ENCODE results near the gene NRIP2.

The NRIP2 gene

DNA sequence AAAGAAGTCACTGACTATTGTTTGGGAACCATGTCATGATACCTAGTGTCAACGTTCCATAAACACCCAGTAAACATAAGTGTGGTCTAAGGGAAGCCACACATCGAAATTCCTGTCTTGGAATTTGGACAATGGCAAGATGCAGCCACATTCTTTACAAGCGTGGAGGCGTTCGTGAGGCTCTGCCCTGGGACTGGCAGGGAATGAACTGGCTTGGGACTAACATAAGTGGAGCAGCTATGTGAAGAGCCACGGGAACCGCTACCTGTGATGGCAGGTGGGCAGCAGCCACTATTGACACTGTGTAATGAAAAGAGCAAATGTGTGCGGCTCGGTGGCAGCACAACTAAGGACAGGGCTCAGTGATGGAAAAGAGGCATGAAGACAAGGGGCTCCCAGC lies 10.0 kb upstream of the NRIP2 start:
- no peak for FAIRE-seq

DNA sequence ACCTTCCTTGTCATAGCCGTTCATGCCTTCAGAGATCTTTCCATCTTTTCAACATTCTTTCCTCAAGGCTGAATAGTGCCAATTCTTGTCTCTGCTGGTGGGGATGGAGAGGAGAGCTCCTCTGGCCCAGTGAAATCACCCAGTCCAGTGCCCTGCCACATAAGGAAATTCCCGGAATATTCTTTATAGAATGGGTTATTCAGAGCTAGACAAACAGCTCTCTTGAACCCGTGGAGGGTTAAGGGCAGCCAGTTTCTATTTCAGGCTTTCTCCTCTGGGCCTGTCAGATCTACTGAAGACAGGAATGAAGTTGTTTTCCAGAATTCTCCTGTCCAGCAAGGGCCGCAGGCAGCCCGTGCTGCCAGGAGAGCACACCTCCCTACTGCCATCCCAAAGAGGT lies 8.1 kb upstream of the NRIP2 start:
- no peak for FAIRE-seq

DNA sequence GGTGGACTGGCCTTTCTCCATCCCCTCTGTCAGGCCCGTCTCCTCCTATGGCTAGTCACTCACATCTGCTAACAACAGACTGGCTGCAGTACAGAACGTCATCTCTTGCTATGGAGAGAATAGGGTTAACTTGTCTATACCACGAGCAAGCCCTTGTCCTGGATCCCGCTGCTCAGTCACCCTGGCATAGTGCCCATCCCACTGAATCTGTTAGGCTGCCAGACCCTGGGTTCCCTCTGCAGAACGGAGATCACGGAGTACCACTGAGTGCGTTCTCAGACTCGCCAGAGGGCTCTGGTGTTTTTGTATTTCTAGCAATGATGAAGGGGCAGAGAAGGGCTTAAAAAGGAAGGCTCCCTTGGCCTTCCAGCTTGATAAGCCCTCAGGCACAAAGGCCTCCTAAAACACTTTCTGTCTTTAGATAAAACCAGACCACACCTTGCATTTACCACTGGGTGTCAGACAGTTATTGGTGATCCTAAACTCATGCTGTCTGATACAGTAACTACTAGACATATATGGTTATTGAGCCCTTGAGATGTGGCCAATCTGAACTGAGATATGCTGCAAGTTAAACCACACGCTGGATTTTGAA lies 6.3 kb upstream of the NRIP2 start:
- no peak for FAIRE-seq

DNA sequence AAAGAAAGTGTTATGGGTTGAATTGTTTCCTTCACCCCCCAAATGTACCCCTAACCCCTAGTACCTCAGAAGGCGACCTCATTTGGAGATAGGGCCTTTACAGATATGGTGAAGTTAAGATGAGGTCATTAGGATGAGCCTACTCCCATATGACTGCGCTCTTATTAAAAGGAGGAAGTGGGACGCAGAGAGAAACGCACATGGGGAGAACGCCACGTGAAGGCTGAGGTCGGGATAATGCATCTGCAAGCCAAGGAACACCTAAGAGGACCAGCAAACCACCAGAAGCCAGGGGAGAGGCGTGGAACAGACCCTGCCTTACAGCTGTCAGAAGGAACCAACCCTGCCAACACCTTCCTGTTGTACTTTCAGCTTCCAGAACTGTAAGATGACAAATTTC lies 1.7 kb upstream of the NRIP2 start:
- FAIRE-seq: no peak

DNA sequence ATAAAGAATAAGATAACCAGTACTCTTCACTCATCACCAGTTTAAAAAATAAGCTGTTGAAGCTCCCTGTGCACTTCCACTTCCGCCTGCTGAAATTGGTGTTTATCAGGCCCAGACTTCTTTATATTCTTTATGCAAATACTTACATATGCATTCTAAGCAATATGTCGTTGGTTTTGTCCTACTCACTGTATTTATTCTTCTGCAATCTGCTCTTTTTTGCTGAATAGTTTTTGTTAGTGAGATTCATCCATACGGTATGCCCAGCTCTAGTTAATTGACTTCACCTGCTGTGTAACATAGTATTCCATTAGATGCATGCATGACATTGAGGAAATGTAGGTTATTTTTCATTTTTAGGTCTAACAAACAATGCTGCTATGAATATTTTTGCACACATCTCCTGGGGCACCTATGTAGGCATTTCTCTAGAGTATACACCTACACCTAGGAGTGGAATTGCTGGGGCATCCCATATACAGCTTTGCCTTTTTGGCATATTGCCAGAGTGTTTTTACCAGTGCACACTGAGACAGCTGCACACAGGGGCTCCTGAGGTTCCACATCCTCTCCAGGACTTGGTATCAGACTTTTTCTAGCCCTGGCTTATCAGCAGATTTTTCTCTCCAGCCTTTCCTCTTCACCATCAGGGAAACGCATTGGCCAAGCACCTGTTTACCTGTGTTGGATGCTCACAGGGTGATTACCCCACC lies 1.0 kb upstream of the NRIP2 start:
- no peak for FAIRE-seq

DNA sequence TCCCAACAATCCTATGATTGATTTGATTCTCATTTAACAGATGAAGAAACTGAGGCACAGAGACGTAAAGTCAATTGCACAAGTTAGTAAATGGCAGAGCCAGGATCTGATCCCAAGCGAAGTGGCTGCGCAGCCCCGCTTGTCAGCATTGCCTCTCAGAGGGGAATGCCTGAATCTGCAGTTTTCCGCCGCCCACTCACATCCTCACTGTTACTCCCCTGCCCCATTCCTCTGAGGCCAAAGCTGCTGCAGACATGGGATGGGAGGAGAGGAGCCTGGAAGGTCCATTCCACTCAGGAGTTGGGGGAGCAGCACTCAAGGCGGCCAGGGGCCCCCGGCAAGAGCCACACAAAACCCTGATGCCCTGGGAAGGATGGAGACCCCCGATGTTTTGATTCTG lies 1.0 kb downstream of the NRIP2 start:
- FAIRE-seq: no peak

DNA sequence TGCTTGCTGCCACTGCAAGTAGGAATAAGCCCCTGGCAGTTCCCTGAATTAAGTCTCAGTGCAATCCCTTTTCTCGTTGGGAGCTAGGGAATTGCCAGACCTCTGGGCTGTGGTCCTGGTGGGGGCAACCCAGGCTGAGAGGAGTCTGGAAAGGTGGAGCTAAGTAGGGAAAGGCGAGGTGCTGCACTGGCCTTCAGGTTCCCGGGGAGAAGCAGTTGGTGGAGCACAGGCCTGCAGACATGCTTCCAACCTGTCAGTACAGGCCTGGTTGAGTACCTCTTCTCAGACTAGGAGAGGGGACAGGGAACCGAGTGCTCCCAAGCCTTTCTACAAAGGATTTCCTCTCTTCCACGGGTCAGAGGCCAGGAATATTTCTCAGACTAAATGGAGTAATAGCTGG lies 1.5 kb downstream of the NRIP2 start:
- FAIRE-seq: no peak

DNA sequence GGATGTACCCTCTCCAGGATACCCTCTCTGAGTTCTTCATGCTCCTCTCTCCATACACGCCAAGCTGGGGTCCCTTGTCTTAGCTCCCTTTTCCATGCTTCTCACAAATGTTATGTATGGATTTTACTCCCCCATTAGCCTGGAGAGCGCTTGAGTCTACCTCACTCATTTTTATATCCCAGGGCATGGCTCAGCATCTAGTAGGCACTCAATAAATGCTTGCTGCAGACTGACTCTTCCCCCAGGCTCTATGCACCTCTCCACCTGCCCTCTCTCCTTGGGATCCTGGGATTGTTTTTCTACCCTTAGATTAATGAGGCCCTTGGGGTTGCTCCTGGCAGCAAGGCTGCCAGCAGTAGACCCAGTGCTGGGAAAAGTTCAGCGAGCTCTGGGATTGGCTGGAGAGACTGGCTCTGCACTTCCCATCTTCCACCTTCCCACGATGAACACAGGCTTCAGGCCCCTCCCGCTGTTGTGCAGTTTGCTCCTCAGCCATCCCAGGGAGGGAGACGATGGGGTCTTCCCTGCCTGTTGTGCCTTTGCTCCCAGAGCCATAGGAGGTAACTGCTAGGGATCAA lies 2.2 kb downstream of the NRIP2 start:
- FAIRE-seq: no peak

DNA sequence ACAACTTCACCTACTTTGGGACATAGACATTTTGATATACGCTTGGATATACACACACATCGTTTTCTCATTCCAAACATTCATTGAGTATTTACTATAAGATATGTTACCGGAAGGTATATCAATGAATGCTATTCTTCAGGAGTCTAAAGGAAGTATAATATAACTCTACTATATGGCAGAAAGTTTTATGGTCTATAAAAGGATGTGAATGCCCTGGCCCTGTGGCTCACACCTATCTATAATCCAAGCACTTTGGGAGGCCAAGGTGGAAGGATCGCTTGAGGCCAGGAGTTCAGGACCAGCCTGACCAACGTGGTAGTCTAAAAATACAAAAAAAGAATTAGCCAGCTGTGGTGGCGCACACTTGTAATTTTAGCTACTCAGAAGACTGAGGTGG lies 5.6 kb downstream of the NRIP2 start:
- no peak for FAIRE-seq

DNA sequence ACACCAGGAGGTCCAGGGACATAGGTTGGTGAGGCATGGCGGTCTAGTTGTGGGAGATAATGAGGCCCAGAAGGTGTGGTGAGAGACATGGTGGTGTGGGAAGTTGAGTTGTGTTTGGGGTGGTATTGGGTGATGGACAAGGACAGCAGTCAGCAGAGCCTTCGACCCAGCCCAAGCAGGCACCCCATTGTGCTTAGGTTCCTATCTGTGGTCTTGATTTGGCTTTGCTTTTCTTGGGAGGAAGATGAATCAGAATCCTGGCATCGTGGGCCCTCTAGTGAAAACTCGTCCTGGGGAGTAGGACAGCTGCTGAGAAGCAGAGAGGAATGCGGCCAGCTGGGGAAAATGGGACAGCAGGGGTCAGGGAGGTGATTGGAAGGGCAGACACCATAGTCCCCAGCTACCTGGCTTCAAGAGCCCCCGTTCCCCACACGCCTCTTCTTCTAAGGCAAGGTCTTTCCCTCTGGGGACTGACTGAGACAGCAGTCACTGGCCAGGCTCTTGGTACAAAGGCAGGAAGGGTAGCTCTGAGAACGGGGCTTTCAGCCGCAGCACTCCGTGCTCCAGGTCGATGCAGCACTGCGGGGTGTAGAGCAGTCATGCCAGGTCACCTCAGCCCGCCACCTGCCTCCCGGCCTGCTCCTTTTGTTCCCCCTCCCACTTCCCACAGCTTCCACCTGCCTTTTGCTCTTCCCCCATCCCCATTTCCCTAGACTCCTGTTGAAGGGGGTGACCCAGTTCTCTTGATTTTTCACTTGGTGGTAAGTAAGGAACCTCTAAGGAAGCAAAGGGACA lies 7.9 kb downstream of the NRIP2 start:
- no peak for FAIRE-seq

DNA sequence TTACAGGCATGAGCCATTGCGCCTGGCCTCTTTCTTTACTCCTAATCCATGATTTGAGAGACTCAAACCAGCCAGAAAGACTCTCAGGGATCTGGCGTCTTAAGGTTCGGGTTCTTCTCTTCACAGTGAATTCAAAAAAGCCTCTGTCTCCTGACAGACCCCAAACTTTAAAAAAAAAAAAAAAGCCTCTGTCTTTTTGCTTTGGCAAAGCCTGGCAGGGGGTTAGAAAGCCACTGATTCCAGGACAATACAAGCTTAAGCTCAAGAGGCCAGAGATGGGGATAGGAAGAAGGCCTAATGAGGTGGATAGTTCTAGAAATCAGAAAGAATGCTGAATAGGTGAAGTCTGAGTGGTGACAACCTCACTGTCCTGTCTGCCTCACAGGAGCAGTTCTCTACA lies 8.8 kb downstream of the NRIP2 start:
- FAIRE-seq: no peak

DNA sequence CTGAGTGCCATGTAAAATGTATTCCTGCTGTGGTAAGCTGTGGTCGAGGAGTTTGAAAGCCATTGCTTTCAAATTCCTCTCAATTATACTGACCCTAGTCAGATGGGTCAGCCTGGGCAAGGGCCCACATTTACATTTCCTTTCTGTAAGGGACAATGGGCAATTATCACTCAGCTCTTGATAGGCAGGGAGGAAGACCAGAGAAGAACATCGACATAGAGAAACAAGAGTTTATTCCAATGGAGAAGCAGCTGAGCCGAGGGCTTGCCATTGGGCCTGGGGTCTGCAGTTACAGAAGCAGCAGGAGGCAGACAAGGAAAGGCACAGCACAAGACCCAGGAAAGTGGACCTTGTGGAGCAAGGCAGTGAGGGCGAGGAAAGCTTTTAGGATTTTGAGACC lies 9.7 kb downstream of the NRIP2 start:
- FAIRE-seq: no peak

DNA sequence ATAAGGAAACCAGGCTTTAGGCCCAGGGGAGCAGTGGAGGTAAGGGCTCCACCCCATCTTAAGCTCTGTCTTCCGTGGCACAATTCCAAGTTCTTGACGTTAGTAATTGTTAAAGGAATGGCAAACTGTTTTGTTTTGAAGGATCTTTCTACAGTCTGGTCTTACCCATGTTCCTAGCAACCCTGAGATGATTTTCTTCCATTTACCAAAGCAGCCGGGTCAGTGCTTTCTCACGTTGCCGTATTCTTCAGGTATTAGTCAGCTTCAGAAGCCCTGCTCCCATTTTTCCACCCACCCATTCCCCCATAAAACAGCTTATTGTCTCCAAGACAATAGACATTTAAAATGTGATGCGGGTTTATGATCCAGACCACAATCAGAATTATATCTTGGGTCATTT lies 10.3 kb downstream of the NRIP2 start:
- FAIRE-seq: no peak

DNA sequence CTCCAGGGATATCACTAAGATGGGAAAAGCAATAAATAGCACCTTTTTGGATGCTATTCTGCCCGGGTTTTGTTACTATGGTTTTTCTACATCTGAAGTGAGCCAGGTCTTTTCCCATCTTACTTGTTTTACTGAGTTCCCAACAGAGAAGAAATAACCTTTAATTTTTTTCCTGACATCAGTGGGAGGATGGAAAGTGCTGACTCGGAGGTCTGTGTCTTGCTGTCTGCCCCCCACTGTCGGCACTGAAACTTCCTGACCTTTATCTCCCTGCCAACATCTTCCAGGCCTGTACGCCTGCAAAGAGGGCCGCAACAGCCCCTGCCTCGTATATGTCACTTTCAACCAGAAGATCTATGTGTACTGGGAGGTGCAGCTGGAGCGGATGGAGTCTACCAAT lies 11.4 kb downstream of the NRIP2 start:
- no peak for FAIRE-seq

DNA sequence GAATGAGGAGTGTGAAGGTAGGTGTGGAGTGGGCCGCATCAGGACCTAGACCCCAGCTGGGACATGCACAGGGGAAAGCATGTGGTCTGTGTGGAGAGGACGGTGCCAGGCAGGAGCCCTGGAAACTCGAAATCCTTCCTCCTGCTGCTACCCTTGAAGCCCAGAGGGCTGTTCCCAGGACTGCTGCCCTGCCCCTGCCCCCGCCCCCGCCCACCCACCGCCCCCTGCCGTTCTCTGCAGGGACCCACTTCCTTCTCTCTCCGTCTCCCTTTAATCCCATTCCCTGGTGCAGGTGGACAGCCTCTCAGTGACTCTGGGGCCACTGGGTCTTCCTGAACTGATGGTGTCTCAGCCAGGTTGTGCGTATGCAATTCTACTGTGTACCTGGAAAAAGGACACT lies 14.4 kb downstream of the NRIP2 start:
- FAIRE-seq: no peak

DNA sequence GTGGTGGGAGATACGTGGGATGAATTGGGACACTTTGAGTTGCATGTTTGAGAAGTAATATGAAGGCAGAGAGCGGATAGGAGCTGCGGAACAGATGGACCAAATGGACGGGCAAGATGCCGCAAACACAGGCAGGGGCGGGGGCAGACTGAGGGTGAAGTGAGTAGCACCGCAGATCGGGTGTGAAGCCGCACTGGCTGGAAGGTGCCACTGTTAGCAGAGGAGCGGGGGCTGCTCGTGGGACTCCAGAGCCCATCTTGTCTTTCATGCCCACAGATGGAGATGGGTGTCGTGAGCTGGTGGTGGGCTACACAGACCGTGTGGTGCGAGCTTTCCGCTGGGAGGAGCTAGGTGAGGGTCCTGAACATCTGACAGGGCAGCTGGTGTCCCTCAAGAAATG lies 15.0 kb downstream of the NRIP2 start:
- no peak for FAIRE-seq

DNA sequence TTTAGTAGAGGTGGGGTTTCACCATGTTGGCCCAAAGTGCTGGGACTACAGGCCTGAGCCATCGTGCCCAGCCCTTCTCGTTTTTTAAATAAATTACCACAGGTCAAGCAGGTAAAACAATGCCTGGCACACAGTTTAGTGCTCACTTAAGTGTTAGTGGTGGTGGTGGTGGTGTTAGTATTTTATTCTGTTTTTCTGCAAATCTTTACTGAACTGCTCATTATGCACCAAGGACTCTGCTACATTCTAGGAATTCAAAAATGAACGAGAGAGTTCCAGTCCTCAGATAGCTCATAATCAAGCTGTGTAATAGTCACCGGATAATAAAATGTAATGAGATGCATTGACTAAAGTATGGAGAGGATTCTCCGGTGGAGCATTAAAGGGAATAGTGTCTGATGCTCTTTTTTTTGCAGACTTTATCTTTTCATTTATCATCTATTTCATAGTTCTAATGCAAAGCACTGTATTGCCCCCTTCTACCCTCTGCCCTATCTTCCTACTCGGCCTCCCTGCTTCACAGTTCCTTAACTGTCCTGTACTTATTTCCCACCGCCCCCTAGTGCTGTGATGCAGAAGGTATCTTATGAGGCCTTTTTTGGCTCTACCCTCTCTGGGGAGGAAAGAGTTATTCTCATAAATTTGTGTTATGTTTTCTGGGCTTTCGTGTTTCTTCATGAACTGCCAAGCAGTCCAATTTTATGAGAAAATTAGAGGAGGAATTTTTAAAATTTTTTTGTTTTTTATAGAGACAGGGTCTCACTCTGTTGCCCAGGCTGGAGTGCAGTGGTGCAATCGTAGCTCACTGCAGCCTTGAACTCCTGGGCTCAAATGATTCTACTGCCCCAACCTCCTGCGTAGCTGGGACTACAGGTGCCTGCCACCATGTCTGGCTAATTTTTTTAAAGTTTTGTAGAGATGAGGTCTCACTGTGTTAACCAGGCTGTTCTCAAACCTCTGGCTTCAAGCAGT lies 21.3 kb downstream of the NRIP2 start:
- no peak for FAIRE-seq

DNA sequence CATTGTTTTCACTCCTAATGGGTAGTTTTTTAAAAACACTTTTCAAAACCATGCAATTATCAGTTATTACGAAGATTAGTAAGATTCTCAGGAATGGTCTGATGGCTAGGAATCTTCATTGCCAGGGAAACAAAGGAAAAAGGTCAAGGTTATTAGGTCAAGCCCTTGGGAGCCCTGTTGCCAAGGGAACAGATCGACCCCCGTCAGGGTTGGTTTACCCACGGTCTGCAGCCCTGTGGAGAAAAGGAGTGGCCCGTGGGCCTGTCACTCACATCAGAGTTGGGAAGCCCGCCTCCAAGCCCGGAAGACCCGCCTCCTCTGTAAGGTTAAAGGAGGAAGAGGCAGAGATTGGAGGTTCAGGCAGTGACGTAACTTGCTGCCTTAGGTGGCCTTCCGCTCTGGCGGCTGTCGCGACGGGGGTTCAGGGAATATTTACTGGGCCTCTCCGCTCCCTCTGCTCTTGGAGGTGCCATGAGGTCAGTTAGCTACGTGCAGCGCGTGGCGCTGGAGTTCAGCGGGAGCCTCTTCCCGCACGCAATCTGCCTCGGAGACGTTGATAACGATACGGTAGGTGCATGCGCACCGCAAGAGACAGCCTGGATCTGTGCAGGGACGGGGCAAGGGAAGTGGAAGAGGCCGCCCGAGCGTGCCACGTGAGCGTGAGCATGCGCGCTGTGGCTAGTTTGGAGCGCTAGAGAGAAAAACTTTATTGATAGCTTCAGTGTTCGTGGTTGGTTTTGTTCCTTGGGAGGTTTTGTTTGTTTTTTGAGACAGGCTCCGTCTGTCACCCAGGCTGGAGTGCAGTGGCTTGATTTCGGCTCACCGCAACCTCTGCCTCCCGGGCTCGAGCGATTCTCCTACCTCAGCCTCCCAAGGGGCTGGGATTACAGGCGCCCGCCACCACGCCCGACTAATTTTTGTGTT lies 22.3 kb downstream of the NRIP2 start, which contains the start of gene ITFG2:
ITFG2 (plus strand) TSS at position 379 of the 924 bp plus-strand sequence; CDS start at position 472, 93 bp downstream.
- peak; percentile 90 for FAIRE-seq

DNA sequence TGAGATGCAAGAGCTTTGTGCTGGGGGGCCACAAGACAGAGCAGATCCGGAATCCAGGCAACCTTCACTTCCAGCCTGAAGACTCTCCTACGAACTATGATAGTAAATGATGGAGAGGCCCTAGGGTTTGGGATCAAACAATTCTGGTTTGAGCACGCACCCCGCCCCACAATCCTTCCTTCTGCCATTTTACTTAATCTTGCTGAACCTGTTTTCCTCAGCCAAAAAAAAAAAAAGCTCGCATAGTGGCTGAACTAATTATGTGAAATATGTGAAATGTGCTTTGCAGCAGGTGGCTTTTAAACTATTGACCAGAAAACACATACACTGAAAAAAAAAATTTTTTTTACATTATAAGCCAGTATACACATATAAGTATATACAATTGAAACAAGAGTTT lies 23.0 kb downstream of the NRIP2 start:
- no peak for FAIRE-seq

DNA sequence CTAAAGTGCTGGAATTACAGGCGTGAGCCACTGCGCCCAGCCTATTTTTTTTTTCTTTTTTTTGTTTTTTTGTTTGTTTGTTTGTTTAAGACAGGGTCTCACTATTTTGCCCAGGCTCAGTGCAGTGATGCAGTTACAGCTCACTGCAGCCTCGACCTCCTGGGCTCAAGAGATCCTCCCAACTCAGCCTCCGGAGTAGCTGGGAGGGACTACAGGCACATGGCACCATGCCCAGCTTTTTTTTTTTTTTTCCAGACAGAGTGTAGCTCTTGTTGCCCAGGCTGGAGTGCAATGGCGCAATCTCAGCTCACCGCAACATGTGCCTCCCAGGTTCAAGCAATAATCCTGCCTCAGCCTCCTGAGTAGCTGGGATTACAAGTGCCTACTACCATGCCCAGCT lies 28.1 kb downstream of the NRIP2 start:
- no peak for FAIRE-seq

DNA sequence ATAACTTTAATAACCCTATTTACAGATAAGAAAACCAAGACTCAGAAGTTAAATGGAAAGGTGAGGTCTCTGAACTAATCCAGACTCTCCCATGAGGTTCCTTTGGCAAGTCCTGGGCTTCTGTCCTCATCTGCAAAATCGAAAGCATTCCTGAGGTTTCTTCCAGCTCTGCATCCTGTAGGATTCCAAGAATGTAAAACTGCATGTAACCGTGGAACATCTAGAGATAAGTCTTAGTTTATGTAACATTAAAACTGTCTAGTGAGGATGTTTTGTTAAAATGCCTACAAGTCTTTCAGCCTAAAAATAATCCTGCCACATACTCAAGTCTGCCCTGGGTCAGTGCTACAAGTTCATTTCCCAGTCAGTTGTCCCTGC lies 29.7 kb downstream of the NRIP2 start:
- no peak for FAIRE-seq

Measured in islet of Langerhans (tissue), 1 donor.